Heart right ventricle (tissue), 16 donors: ENCODE data around the gene NAV3. TPM values are rescaled to one million over a fixed set of nuclear protein-coding genes. Genes with fewer than 3 reads are reported as not detected.

ENCODE experiments used
- ATAC-seq, 8 donors: fragments of 200-7000 bp; cut with Tn5 transposase; one replicate each; pipeline ENCODE4 v1.9.1; 2020; ENCODE audit warnings: mild to moderate bottlenecking in 8 of 8, moderate library complexity in 8 of 8, moderate number of reproducible peaks in 1 of 8
- DNase-seq, 2 donors: peaks; one replicate each; pipeline ENCODE4 v3.0.0-alpha.2; 2020
- H3K27ac ChIP-seq, 10 donors: fragments of 200-600 bp; sonication (generic) in 2 of 10; one replicate each; pipeline versions ENCODE4 v1.5.0 to v1.8.0; 2020 to 2022; ENCODE audit warnings: mild to moderate bottlenecking in 3 of 10
- H3K27me3 ChIP-seq, 7 donors: fragments of 200-600 bp; one replicate each; pipeline ENCODE4 v1.8.0; 2021 to 2022; ENCODE audit warnings: mild to moderate bottlenecking in 2 of 7
- H3K36me3 ChIP-seq, 9 donors: fragments of 200-600 bp; sonication (generic) in 1 of 9; one replicate each; pipeline versions ENCODE4 v1.5.0 to v1.8.0; 2020 to 2022; ENCODE audit warnings: mild to moderate bottlenecking in 2 of 9
- H3K4me1 ChIP-seq, 9 donors: fragments of 200-600 bp; sonication (generic) in 1 of 9; one replicate each; pipeline versions ENCODE4 v1.5.0 to v1.8.0; 2020 to 2022; ENCODE audit warnings: mild to moderate bottlenecking in 4 of 9
- H3K4me3 ChIP-seq, 10 donors: fragments of 200-600 bp; sonication (generic) in 2 of 10; one replicate each; pipeline versions ENCODE4 v1.5.0 to v1.8.0; 2020 to 2022; ENCODE audit warnings: mild to moderate bottlenecking in 7 of 10, moderate library complexity in 2 of 10
- H3K9me3 ChIP-seq, 11 donors: fragments of 200-600 bp in 10 of 11; sonication (generic) in 2 of 11; one replicate each; pipeline versions ENCODE4 v1.5.0 to v1.8.0; 2013 to 2022; ENCODE audit warnings: mild to moderate bottlenecking in 2 of 11, control low read depth in 1 of 11, moderate library complexity in 1 of 11
- WGBS, 2 donors: extraction: QIAGEN DNeasy Blood & Tissue Kit; methylation state at CpG; one replicate each; pipeline ENCODE4 v1.1.7; 2013; ENCODE audit warnings: inconsistent platforms in 1 of 2; 5-methylcytosine and 5-hydroxymethylcytosine counted together
- intact Hi-C, 10 donors: fragments of 100-400 bp; cut with DNase I; formaldehyde crosslinking; loops; one replicate each; pipeline versions ENCODE4 v1.11.1 to v1.14.2; 2022
- polyA plus RNA-seq, 2 donors: library from polyadenylated mRNA; stranded (reverse); fragments of 200-250 nt; gene quantifications; one replicate each; pipeline ENCODE4 v1.2.3, GENCODE V29; 2013
- total RNA-seq, 10 donors: library from RNA; stranded (reverse); fragmentation: NEBNext Ultra II Directional in 3 of 10; extraction: Animal tissue kit (Norgen Biotek cat#: 25700) in 3 of 10; gene quantifications; one replicate each; pipeline versions ENCODE4 v1.2.1 to v1.2.4, GENCODE V29; 2021 to 2023
- TF ChIP-seq, protein P1 (sequence below), 9 donors: fragments of 200-600 bp; sonication (generic) in 2 of 9; IDR thresholded peaks; one replicate each; pipeline versions ENCODE4 v1.5.0 to v1.8.0; 2021 to 2022; ENCODE audit warnings: antibody characterized with exemption in 9 of 9, mild to moderate bottlenecking in 5 of 9, moderate library complexity in 1 of 9
- donor health status: Arrhythmogenic right ventricular cardiomyopathy.
- donor health status: ischemic (EF 13 %, LVEDD 7.1; RV severe dilation, severe dysfunction).
- donor health status: healthy with polysubstance abuse.
- donor health status: DM: no; HTN: yes; CAD: no.
- donor health status: DM: no; HTN: no; CAD: no.
- donor health status: ischemic (EF 25% LVEDD 6.9; RV normal size, moderate dysfunction).
- donor health status: ischemic (EF 25% LVEDD 5.7; RV mildly dilated, moderate dysfunction).
- donor health status: healthy.
- donor health status: DM: yes; HTN: yes; CAD: no.
- donor health status: Ischemic cardiomyopathy.
- donor health status: ischemic (EF 35%, LVEDD 5.7; RV mildly dilated, moderate dysfunction).
- donor health status: nonischemic (EF 11% LVEDD 7.7; RV severe dilation, severe dysfunction).
- donor health status: DM: yes; HTN: yes; CAD: no.
- donor health status: PGD.
- donor health status: ischemic (EF 29% LVEDD 5.4; RV normal size, mild dysfunction).
- donor health status: nonischemic (EF 23%, LVEDD 6.1; RV moderate dilation, normal function).

The NAV3 gene
- total and polyA plus RNA-seq, 12 donors = 0.91 to 7.6 (median 4.6) TPM

DNA sequence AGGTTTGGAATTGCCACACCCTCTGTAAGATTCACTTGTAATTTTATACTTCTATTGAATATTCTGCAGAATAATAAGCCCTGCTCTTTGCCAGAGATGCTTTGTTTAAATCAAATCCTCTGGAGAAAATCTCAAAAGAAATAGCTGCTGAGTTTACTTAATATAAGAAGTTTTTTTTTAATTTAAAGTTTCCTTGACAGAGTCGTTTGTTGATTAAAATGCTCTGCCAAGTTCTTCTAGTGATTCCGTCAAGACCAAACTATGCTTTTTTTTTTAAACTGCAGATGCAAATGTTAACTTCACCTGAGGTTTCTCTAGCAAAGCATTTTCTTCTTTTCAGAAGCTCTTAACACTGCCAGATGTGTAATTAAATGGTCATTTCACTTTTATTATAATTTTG lies 13.4 kb upstream of the NAV3 start:
- Histone ChIP-seq H3K27me3 (no peaks in the 10 kb centered on the region), H3K9me3 (no peaks in the 10 kb centered on the region), H3K27ac (no peak overlapping the region), H3K4me1 (peaks cover 0 to 16% (median 0%) of the 10 kb centered on the region in 9 donors), H3K36me3 (no peaks in the 10 kb centered on the region), H3K4me3 (no peak overlapping the region)
- intact Hi-C loops = no loop called here
- TF ChIP-seq, protein P1, sequence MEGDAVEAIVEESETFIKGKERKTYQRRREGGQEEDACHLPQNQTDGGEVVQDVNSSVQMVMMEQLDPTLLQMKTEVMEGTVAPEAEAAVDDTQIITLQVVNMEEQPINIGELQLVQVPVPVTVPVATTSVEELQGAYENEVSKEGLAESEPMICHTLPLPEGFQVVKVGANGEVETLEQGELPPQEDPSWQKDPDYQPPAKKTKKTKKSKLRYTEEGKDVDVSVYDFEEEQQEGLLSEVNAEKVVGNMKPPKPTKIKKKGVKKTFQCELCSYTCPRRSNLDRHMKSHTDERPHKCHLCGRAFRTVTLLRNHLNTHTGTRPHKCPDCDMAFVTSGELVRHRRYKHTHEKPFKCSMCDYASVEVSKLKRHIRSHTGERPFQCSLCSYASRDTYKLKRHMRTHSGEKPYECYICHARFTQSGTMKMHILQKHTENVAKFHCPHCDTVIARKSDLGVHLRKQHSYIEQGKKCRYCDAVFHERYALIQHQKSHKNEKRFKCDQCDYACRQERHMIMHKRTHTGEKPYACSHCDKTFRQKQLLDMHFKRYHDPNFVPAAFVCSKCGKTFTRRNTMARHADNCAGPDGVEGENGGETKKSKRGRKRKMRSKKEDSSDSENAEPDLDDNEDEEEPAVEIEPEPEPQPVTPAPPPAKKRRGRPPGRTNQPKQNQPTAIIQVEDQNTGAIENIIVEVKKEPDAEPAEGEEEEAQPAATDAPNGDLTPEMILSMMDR (IDR thresholded peaks at IDR 0.05) = no peak
- no peak for ATAC-seq
- DNase-seq = no peak
- 41 to 51% methylated on average over 2 of the region's 2 CpGs for WGBS, 2 donors

DNA sequence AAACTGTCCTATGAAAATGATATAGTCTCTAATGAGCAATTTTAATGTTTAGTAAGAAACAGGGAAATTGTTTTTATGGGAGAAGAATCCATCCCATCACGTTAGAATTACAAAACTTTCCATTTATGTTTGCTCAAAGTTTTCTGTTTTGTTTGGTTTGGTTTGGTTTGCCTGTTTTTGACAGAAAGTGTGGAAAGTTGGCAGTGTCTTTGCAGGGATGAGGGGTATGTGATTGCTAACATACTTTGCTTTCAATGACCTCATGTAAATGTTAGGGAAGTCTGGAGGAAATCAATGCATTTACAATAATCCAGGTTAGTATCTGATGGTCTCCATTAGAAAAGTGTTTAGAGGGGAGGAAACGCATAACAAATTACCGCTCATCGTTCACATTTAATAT lies 12.3 kb upstream of the NAV3 start:
- intact Hi-C loops = no loop called here
- no peak for ATAC-seq
- H3K4me1 ChIP-seq = peaks cover 0 to 16% (median 0%) of the 10 kb centered on the region in 9 donors
- WGBS, 2 donors = 93 to 95% methylated on average over 4 of the region's 4 CpGs
- no peak overlapping the region for H3K4me3 ChIP-seq
- no peaks in the 10 kb centered on the region for H3K27me3 ChIP-seq
- H3K9me3 ChIP-seq = no peaks in the 10 kb centered on the region
- H3K36me3 ChIP-seq = no peaks in the 10 kb centered on the region
- TF ChIP-seq, protein P1 (IDR thresholded peaks at IDR 0.05) = no peak
- no peak for DNase-seq
- H3K27ac ChIP-seq = no peak overlapping the region

DNA sequence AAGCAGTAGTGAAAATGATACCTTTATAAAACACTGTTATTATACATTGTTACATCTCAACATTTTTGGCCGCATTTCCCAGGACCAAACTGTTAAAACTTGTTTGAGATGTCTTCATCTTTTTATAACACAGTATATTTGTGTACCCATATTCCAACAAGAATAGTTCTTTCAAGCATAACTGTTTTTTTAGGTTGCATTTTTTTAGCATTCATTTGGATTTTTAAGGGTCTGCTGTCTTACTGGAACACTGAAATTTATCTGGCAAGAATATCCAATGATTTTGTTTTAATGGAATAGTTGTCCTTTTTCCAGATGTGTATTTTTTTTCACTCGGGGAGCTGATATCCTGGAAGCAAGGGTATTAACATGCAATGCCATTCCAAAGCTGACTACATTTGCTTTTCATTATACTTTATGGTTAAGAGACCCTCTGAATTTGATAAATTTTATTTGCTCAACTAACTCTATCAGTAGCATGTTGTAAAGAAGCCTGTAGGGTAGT lies 8.9 kb upstream of the NAV3 start:
- intact Hi-C loops = no loop called here
- DNase-seq (no peak), ATAC-seq (no peak)
- H3K9me3 ChIP-seq = peaks cover 0 to 6% (median 0%) of the 10 kb centered on the region in 11 donors
- H3K27ac ChIP-seq = no peak overlapping the region
- TF ChIP-seq, protein P1 (IDR thresholded peaks at IDR 0.05) = no peak
- peaks cover 0 to 9% (median 0%) of the 10 kb centered on the region in 9 donors for H3K4me1 ChIP-seq
- H3K4me3 ChIP-seq = no peak overlapping the region
- WGBS, 2 donors = 64 to 65% methylated on average over 2 of the region's 2 CpGs
- no peaks in the 10 kb centered on the region for H3K36me3 ChIP-seq
- H3K27me3 ChIP-seq = no peaks in the 10 kb centered on the region

DNA sequence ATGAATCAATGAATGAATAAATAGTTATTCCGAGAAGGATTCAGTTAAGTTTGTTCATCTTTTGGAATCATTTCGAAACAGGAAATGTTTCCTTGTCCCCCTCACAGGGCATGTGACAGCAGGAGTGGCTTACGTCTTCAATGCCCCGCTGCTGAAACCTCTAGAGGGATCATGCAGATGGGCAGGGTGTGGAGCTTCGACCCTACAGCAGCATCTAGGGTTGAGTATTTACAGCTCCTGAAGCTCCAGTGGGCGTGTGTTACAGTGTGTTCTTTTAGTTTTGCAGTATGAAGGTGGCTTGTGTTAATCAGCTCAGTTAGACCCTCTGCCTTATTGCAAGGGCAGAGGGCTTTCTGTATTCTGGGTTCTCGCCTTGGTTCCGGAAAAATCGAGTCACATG lies 2.6 kb downstream of the NAV3 start:
- TF ChIP-seq, protein P1 (IDR thresholded peaks at IDR 0.05) = no peak
- intact Hi-C loops = no loop called here
- ATAC-seq (peak in 5 of 8 donors; percentile 34 to 60 (median 53)), DNase-seq (no peak)
- WGBS, 2 donors = 49 to 58% methylated on average over 9 of the region's 9 CpGs
- H3K4me3 ChIP-seq = peak overlapping the region in 4 of 10 donors; percentile 29 to 38 (median 34)
- peaks cover 0 to 62% (median 12%) of the 10 kb centered on the region in 9 donors for H3K4me1 ChIP-seq
- H3K36me3 ChIP-seq = no peaks in the 10 kb centered on the region
- H3K9me3 ChIP-seq = no peaks in the 10 kb centered on the region
- peak overlapping the region in 3 of 10 donors; percentile 13 to 47 (median 14) for H3K27ac ChIP-seq
- H3K27me3 ChIP-seq = no peaks in the 10 kb centered on the region
